Erythroblast (primary cell): Measurements from ENCODE around the gene MEIS1.

Experiments used
- GATA1 ChIP-seq: IDR thresholded peaks from 2 replicates; pipeline ENCODE4 v1.6.1; 2011; ENCODE audit warnings: low read depth, mild to moderate bottlenecking, control low read depth, low read length, moderate library complexity
- POLR2A ChIP-seq: IDR thresholded peaks from 2 replicates; pipeline ENCODE4 v1.6.1; 2011; ENCODE audit warnings: mild to moderate bottlenecking, low read length

- TF ChIP-seq POLR2A (no peak), GATA1 (no peak)
These were observed 9.3 kb downstream of the MEIS1 start for GRCh38 chr2:66443979-66444861.
